ENCODE results near the gene FBXO33. TPM values are rescaled to one million over a fixed set of nuclear protein-coding genes. Genes with fewer than 3 reads are reported as not detected.
A peak's percentile ranks its signal among the peaks of the same experiment; 100 is the strongest.

Gene FBXO33
- total RNA-seq, 1 experiment from 2014 or later, result 8.8 TPM

DNA sequence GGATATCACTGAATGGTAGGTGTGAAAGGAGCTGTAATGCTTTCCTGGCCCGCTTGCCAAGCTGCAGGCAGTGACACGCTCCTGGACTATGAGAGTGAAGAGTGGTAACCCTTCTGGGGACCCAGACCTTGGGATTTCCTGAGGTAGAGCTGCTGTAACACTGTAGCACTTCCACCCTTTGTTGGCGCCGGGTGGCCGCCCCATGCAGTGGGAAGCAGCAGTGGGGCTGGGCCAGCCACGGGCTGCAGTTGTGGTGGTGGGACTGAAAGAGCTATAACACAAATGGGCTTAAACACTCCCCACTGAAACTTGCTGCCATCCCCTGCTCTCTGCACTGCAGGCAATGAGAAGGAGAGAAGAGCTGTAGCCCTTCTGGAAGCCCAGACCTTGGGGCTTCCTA lies 9.6 kb upstream of the FBXO33 start:
- Histone ChIP-seq H3K4ac (ENCODE audit: low read depth, low read length) (no peak overlapping the region), H3K14ac (ENCODE audit: insufficient read depth, low read length) (no peak overlapping the region), H3K23ac (ENCODE audit: insufficient read length, low read depth, low read length) (no peak overlapping the region), H3K27ac (ENCODE audit: insufficient read length, low read depth, low read length) (no peak overlapping the region), H2BK12ac (ENCODE audit: insufficient read length, low read depth, low read length) (no peak overlapping the region), H3K23me2 (ENCODE audit: insufficient read length, low read depth, low read length, poor library complexity, severe bottlenecking) (no peaks in the 10 kb centered on the region), H4K20me1 (ENCODE audit: control insufficient read depth, insufficient read depth, insufficient read length) (no peaks in the 10 kb centered on the region), H3K4me1 (ENCODE audit: insufficient read depth, low read length) (no peaks in the 10 kb centered on the region), H3K79me1 (ENCODE audit: insufficient read depth, low read depth, low read length, poor library complexity, severe bottlenecking) (no peaks in the 10 kb centered on the region), H2BK5ac (ENCODE audit: insufficient read length, low read length) (no peak overlapping the region), H2AK5ac (ENCODE audit: insufficient read length, low read length) (no peak overlapping the region), H3K79me2 (ENCODE audit: insufficient read depth, low read length) (no peaks in the 10 kb centered on the region), H2BK15ac (ENCODE audit: low read depth, low read length) (no peak overlapping the region), H2BK120ac (ENCODE audit: low read depth, low read length, poor library complexity, severe bottlenecking) (no peak overlapping the region), H2BK20ac (ENCODE audit: low read depth, low read length, poor library complexity, severe bottlenecking) (no peak overlapping the region), H3K9me3 (ENCODE audit: control insufficient read depth, low read depth, low read length) (no peaks in the 10 kb centered on the region), H2AFZ (ENCODE audit: low read length) (no peak overlapping the region), H3K4me2 (ENCODE audit: insufficient read depth, insufficient read length, low read length) (no peak overlapping the region), H3K9ac (ENCODE audit: extremely low read depth, insufficient read length, low read length) (no peak overlapping the region), H4K91ac (ENCODE audit: insufficient read length, low read depth, low read length) (no peak overlapping the region), H3K56ac (ENCODE audit: insufficient read length, low read depth, low read length) (no peak overlapping the region), H3K18ac (ENCODE audit: insufficient read length, low read depth, low read length) (no peak overlapping the region), H4K8ac (replicated peaks; ENCODE audit: insufficient read length, low read depth, low read length) (no peak overlapping the region), H3K27me3 (ENCODE audit: insufficient read depth, low read length) (no peaks in the 10 kb centered on the region), H4K5ac (ENCODE audit: insufficient read length, low read depth, low read length) (no peak overlapping the region), H3T11ph (ENCODE audit: low read length) (no peak overlapping the region)
- Mint-ChIP-seq H3K4me1 (no peaks in the 10 kb centered on the region), H3K4me3 (no peak overlapping the region), H3K36me3 (ENCODE audit: insufficient read depth in 1 of 3, low read depth in 3 of 3) (peaks cover 3 to 12% (median 9%) of the 10 kb centered on the region in 3 experiments; a peak in 6 of 7 replicates), H3K27me3 (ENCODE audit: low read depth) (no peaks in the 10 kb centered on the region), H3K27ac (peak overlapping the region in 1 of 3 experiments; percentile 76; a peak in 1 of 7 replicates), H3K9me3 (peaks cover 4 to 8% of the 10 kb centered on the region in 2 experiments; a peak in 3 of 5 replicates)
- no peak for DNase-seq
- no CpG with 5 or more reads among the region's 6 CpGs for WGBS (ENCODE audit: extremely low coverage, insufficient read length, low lambda C conversion rate)
- TF ChIP-seq CTCF (conservative IDR thresholded peaks at IDR 0.05), result no peak

Data from H9 (cell line).